Retina (tissue), 1 donor: ENCODE results near the gene GPC5.

ENCODE experiments used
- DNase-seq: peaks from one replicate; pipeline ENCODE4 v3.0.0-alpha.2; 2016

GPC5 gene

GRCh38 chr13:91546900-91547299 is 148.5 kb downstream of the GPC5 start:
- DNase-seq = no peak

- no peak for DNase-seq
Measured at GRCh38 chr13:91553584-91553983, 155.2 kb downstream of the GPC5 start.

GRCh38 chr13:91554101-91554500 is 155.7 kb downstream of the GPC5 start:
- DNase-seq = no peak

GRCh38 chr13:91557328-91558090 is 159.1 kb downstream of the GPC5 start:
- DNase-seq = no peak

- no peak for DNase-seq
Measured at GRCh38 chr13:91563799-91564198, 165.4 kb downstream of the GPC5 start.

- no peak for DNase-seq
Measured at GRCh38 chr13:91564396-91564795, 166.0 kb downstream of the GPC5 start.

GRCh38 chr13:91565296-91565695 is 166.9 kb downstream of the GPC5 start:
- DNase-seq = no peak

- DNase-seq = no peak
Measured at GRCh38 chr13:91567485-91568207, 169.2 kb downstream of the GPC5 start.

- DNase-seq = no peak
Measured at GRCh38 chr13:91571681-91572080, 173.3 kb downstream of the GPC5 start.

GRCh38 chr13:91572439-91572838 is 174.0 kb downstream of the GPC5 start:
- no peak for DNase-seq

GRCh38 chr13:91572944-91573598 is 174.7 kb downstream of the GPC5 start:
- no peak for DNase-seq

- no peak for DNase-seq
Measured at GRCh38 chr13:91574766-91575165, 176.3 kb downstream of the GPC5 start.

- peak; percentile 2 for DNase-seq
Measured at GRCh38 chr13:91576590-91576989, 178.2 kb downstream of the GPC5 start.

- DNase-seq = no peak
Measured at GRCh38 chr13:91579320-91579719, 180.9 kb downstream of the GPC5 start.

GRCh38 chr13:91580749-91581148 is 182.3 kb downstream of the GPC5 start:
- no peak for DNase-seq

- DNase-seq = no peak
Measured at GRCh38 chr13:91586609-91587008, 188.2 kb downstream of the GPC5 start.

GRCh38 chr13:91588541-91588940 is 190.1 kb downstream of the GPC5 start:
- no peak for DNase-seq

GRCh38 chr13:91592056-91593014 is 193.9 kb downstream of the GPC5 start:
- DNase-seq = no peak

GRCh38 chr13:91593456-91593855 is 195.0 kb downstream of the GPC5 start:
- DNase-seq = no peak

- DNase-seq = no peak
Measured at GRCh38 chr13:91594061-91594460, 195.6 kb downstream of the GPC5 start.

GRCh38 chr13:91595677-91596076 is 197.3 kb downstream of the GPC5 start:
- no peak for DNase-seq

GRCh38 chr13:91596842-91597241 is 198.4 kb downstream of the GPC5 start:
- no peak for DNase-seq

GRCh38 chr13:91598655-91599054 is 200.2 kb downstream of the GPC5 start:
- DNase-seq = no peak
